ENCODE measurements around the gene PTP4A2.
A peak's percentile ranks its signal among the peaks of the same experiment; 100 is the strongest.

The PTP4A2 gene

GRCh38 chr1:31938184-31938975 is at the start of gene PTP4A2:
TSS of gene PTP4A2 (minus strand) at chr1:31938368. CDS start at chr1:31919065, 19,303 bp downstream.
- DNase-seq, result peak; percentile 90

DNA sequence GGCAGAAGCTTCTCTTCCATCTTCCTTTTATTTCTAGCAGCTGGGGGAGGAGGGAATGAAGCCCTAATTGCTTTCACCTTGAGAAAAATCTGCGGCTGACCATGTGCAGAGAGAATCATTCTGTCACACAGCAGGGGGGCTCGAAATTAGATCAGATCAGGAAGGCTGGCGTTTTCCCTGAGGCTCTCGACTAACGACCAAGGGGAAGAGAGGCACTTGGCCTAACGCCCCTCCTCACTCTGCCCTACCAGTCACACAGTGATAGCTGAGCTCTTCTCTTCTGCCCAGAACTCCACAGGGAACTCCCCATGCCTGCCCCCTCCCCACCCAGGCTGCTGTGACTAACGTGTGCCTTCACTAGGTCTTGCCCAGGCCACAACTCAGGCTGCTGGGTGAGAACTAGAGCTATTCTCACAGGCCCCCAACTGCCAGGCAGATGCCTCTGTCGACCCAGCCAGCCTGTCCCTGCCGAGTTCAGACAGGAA is 49.0 kb upstream of the PTP4A2 start:
- DNase-seq, result no peak

DNA sequence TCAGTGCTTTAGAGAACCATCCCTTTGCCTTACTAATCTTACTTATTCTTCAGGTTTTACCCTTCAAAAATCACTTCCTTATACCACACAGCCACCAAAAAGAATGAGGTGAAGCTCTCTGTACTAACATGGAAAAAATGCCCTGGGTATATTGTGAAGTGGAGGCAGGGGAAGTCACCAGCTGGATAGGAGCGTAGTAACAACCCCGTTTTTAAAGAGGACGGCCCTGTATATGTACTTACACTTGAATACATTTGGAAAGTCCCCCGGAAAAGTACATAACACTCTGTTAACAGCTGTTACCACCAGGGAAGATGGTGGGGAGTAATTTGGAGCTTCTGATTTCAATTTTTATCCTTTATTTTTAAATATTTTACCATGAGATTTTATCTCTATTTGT is 47.3 kb upstream of the PTP4A2 start:
- no peak for DNase-seq

DNA sequence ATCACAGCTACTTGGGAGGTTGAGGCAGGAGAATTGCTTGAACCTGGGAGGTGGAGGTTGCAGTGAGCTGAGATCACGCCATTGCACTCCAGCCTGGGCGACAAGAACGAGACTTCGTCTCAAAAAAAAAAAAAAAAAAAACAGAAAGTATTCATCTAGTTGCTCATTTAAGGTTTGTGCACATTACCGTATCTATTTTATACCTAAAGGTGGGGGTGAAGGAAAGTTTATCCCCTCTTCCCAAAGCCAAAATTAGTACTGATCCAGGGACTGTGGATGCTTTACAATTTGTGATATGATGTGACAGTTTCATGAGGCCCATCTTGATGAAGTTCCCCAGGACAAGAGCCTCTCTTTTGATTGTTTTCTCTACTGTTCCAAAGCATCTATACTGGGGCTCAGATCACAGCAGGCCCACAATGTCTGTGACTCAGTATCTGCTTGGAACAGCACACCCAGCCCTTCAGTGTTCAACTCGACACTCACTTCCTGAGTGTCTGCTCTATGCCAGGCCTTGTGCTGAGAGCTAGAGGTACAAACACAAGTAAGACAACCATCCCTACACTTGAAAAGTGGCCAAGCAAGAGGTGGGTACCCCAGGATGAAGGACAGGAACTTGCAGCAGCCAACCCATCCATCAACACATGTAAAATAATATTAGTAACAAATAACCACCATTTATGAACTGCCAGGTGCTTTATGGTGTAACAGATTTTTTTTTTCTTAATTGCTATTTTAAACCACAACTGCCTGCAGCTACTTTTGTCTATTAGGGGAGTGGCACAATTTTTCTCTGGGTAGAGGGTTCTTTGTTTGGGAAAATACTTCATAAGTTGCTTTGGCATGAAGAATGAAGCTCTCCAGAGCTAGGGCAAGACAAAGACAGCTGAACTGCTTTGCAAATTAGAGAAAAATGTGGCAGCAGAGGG is 46.5 kb upstream of the PTP4A2 start:
- peak; percentile 48 for DNase-seq

DNA sequence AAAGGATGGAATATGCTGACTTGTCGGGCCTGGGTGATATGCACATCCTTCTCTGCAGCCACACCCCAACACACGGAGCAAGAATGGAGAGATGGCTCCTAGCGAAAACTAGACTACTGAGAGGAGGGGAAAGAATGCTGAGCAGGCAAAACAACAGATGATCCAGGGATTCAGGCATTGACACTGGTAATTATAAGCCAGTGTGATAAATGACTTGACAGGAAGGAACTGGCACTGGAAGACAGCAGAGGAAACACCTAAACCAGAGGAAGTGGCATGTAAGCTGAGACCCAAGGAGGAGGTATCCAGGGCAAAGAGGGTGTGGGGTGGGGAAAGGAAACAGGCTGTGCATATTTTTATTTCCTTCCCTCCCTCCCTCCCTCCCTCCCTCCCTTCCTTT is 43.8 kb upstream of the PTP4A2 start:
- no peak for DNase-seq

DNA sequence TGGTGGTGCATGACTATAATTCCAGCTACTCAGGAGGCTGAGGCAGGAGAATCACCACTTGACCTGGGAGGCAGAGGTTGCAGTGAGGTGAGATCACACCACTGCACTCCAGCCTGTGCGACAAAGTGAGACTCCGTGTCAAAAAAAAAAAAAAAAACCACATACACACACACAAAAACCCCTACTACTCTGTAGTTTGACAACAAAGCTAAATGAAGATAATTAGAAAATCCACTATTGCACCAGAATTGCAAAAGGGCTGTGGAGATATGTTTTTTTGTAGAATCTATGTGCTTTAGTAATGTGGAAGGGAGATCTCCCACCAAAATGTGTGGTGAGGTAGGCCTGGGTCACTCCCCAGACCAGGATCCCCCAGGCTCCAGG is 43.3 kb upstream of the PTP4A2 start:
- no peak for DNase-seq

- no peak for DNase-seq
These were observed 42.8 kb upstream of the PTP4A2 start for GRCh38 chr1:31980835-31981455.

DNA sequence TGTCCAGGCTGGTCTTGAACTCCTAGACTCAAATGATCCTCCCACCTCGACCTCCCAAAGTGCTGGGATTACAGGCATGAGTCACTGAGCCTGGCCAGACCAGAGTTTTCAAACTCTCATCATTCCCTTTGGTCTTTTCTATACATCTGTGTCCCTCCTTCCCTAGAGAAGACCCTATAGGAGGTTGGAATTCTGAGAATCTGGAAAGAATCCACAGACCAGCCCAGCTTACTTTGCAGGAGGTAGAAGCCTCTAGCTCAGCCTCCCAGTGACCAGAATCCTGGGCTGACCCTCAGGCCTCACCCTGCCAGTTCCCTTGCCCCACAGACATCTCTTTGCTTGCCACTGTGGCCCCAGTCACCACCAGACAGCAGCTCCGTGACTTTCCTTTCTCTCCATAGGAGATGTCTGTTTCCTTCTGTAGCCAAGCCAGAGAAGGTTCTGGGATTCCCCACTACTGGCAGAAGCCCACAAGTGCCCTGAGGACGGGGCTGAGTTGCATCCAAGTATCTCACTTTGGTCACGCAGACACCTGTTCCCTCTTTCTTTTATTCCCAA is 40.8 kb upstream of the PTP4A2 start:
- no peak for DNase-seq

DNA sequence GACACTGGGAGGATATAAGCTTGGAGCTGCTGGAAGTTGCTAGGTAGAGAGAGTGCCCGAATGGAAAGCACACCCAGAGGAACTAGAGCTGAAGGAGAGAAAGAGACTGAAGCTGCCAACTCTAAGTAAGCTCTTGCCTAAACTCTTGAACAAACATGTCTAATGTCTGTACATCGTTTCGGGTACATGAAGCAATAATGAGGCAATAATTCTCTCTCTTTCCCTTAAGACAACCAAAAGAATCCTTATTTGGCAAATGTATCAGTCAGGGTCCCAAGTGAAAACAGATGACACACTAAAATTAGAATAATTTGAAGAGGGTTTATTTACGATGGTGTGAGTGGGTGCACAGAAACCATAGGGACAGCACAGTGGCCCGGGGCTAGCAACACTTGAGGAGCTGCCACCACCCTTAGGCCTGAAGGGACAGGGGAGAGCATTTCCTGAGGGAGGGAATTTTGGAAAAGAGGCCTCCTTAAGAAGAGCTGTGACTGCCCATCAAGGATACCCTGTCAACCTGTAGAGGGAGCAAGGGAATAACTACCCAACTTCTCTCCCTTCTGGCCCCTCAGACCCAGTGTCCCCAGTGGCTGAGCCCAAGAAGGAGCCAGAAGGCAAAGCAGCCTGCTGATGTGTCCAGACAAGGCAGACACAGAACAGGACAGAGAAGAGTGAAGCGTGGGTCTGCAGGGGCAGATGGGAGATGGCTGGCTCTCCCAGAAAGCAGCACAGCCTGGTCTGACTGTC is 39.4 kb upstream of the PTP4A2 start:
- no peak for DNase-seq

DNA sequence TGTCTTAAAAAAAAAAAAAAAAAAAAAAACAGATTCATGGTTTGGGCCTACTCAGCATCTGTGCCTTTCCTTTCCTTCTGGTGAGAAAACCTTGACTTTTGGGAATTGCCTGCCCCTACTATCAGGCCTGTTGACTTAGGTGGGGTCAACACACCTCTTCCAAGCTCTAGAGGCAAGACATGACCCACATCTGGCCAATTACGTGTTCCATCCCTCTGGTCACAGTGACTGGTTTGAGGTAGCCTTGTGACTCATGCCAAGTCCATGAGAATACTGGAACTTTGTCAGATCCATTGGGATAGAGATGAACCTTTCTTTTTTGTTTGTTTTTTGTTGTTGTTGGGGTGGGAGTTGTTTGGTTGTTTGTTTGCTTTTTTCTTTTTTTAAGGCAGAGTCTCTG is 38.2 kb upstream of the PTP4A2 start:
- DNase-seq, result no peak

DNA sequence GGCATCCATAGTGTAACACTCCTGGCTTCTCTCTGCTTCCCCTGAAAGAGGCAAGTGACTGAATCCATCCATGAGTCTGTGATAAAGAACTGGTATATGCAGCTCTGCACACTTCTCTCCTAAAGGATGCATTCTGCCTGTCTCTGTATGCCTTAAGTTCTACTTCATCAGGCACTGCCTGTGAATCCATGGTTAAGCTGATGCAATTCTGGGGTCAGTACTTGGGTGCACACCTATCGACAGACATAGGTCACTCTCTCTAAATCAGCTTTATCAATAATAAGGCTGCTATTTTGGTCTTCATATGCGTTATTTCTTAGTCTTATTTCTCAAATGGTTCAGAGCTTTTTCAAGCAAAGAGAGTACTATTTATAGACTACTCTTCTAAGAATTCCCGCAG is 32.7 kb upstream of the PTP4A2 start:
- no peak for DNase-seq

DNA sequence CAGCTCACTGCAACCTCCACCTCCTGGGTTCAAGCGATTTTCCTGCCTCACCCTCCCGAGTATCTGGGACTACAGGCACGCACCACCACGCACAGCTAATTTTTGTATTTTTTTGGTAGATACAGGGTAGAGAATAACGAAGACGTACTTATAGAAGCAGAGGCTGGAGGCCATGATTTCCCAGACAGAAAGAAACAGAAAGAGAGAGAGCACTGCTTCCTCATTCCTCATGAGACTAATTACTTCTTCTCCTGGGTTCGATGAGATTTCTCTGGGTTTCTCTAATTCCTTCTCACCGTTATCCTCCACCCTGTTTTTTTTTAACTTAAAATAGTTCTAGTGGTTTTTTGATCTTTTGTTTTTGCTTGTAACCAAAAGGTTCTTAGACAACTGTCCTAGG is 23.4 kb upstream of the PTP4A2 start:
- no peak for DNase-seq

DNA sequence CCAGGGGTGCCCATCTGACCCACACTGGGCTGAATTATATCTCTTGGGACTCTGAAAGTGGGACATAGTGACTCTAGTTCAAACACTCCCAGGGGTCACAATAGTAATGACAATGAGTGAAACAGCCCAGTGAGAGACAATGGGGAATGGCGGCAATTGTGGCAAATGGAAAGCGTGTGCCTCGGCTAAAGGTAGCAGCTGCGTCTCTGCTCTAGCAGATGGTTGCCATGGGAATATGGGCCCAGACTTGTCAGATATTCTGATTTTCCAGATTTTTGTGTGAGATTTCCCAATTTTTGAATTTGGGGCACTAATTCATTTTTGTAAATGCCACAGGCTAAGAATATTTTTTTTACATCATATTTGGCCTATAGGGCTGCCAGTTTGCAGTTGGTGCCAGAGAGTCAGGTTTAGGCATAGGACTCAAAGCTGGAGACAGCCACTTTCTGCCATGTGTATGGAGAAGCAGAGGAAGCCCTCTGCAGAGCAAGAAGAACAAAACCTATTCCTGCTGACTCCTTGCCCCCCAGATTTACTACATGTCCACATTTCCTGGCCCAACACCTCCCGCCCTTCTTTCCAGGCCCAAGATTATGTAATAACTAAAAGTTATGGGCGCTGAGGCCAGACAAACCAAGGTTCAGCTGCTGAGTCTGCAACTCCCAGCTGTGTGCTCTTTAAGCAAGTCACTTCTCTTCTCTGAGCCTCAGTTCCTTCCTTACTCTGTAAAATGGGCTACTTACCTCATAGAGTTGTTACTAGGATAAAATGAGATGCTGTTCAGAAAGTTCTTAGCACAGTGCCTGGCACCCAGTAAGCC is 21.6 kb upstream of the PTP4A2 start:
- no peak for DNase-seq

DNA sequence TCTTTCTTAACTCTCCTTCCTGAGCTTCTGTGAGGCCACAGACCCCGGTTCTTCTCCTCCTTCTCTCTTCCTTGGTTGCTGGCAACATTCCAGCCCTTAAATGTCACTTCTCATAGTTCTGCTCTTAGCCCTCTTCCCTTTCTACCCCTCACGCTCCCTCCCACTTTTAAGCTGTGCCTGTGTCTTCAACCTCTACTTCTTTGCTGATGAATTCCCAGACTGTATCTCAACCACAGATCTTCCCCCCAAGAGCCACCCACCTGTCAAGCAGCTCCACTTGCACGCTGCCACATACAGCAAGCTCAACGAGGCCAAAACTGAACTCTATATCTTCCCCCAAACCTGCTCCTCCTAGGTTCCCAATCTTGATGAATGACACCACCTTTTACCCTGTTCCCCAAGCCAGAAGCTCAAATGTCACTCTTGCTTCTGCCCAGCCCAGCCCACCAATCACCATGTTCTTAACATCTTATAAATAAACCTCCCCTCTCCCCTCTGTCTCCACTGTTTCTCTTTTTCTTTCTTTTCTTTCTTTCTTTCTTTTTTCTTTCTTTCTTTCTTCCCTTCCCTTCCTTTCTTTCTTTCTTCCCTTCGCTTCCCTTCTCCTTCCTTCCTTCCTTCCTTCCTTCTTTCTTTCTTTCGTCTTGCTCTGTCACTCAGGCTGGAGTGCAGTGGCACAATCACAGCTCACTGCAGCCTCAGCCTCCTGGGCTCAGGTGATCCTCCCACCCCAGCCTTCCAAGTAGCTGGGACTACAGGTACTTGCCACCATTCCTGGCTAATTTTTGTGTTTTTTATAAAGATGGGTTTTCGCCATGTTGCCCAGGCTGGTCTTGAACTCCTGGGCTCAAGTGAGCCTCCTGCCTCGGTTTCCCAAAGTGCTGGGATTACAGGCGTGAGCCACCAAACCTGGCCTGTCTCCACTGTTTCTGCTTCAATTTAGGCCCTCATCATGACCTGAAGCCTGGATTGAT is 19.8 kb upstream of the PTP4A2 start:
- peak; percentile 78 for DNase-seq

DNA sequence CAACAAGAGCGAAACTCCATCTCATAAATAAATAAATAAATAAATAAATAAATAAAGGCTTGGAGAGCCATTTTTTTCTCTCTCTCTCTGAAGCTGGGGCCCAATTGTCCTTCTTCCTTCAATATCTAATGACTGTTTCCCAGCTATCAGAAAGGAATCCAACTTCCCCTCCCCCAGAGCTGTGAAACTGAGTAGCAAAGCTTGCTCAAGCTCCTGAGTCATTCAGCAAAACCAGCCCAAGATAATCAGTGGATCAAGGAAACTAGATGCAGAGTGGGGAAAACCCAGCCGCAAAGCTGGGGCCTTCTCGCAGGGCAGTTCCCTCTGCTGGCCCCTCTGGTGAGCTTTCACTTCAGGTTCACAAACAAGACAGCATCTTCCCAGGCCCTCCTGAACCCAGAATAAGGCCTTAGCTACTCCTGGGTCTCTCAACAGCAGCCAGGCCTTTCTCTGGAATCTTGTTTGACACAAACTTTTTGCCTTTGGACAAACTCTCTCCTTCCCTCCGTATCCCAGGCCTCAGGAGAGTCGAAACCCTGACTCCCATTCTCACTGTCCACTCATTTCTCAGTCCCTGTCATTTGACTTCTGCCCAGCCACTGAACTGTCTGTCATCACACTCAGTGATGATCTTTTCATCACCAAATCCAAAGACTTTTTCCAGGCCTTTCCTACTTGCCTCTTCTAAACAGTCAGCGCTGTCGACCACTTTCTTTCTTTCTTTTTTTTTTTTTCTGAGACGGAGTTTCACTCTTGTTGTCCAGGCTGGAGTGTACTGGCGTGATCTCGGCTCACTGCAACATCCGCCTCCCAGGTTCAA is 18.0 kb upstream of the PTP4A2 start:
- peak; percentile 91 for DNase-seq

DNA sequence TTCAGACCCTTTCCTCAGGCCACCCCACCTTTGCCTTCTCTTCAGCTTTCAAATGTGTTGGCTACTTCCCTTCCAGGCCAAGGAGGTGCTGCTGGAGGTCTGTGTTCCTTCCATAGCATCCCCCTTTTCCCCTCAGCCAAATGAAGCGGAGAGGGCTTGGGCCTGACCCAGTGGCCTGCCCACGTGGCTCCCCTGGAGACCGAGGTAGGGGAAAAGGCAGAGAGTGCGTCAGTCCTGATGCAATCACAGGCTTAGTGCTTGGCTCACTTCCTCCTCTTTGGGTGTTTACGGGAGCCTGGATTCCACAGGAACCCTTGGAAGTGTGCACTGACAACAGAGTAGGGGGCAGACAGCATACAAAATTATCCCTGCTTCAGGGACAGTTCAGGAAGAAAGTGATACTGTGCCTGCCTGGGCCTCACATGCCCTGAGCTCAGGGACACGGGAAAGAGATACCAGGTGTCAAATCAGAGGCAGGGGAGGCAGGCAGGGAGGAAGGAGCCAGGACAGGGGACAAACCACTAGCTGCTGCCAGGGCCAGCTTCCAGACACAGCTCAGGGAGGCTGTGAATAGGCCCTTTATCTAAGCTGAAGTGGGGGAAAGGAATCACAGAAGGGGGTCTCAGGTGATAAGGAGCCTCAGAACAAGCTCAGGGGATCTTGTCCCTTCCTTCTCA is 16.6 kb upstream of the PTP4A2 start:
- no peak for DNase-seq

GRCh38 chr1:31952825-31953220 is 14.7 kb upstream of the PTP4A2 start:
- DNase-seq, result no peak

DNA sequence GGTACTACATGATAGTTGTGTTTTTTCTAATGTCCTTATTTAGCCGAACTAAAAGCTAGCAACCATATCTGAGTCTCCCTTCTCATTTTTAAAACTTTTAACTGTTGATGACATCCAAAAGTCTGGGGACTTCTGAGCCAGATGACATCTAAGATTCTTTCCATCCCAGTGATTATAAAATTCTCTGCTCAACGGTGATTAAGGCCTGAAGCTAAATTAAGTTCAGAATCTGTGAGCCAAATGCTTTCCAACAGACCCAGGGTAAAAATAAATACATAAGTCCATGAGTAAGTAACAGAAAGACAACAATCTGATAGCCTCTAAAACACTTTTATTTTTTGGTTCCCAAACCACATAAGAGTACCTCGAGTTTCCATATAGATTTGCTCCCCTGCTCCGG is 13.1 kb upstream of the PTP4A2 start:
- DNase-seq, result no peak

DNA sequence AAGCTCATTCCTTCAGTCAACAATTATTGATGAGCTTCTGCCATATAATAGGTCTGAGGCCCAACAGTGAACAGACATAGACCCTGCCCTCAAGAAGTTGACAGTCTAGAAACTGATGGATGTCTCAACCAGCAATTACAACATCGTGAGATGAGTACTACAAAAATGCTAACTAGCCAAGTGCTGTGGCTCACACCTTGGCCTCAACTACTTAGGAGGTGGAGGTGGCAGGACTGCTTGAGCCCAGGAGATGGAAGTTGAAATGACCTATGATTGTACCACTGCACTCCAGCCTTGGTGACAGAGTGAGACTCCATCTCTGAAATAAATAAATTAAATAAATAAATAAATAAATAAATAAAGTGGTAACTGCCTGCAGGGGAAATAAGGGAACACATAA is 11.7 kb upstream of the PTP4A2 start:
- DNase-seq, result no peak

Measured in activated CD4-positive, alpha-beta T cell treated with anti-CD3 and anti-CD28 coated beads for 48 hours (primary cell).